ENCODE measurements around the gene IQSEC1.

The IQSEC1 gene

DNA sequence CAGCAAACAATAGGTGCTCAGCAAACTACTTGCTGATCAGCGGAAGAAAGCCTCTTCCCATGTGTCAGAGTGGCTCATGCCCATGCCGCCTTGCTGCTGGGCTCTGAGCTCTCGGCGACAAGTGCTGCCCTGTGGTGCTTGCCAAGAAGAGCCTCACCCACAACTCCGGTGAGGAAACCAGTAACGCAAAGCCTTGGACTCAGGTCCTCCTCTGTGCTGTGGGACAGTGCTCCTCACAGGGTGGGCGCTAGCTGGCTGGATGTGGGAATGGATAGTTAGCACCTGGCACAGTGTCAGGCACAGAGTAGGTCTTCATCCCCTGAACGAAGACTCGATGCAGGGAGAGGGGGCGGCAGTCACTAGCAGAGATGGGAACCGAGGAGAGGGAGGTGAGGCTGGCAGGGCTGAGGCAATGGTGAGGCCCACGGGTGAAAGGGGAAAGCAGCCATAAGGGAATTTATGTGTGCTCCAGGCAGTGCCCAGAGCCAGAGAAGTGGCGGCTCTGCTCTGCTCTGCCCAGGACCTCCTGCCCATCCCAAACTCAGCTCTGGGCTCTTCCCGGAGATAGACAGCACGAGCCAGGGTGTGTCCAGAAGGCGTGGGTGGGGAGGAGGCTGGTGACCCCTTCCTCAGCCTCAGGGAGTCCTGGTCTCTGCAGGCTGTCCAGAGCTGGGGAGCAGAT lies 55.7 kb downstream of the IQSEC1 start:
- no peak for DNase-seq (ENCODE audit: low read depth in 2 of 2, low spot score in 1 of 2)

DNA sequence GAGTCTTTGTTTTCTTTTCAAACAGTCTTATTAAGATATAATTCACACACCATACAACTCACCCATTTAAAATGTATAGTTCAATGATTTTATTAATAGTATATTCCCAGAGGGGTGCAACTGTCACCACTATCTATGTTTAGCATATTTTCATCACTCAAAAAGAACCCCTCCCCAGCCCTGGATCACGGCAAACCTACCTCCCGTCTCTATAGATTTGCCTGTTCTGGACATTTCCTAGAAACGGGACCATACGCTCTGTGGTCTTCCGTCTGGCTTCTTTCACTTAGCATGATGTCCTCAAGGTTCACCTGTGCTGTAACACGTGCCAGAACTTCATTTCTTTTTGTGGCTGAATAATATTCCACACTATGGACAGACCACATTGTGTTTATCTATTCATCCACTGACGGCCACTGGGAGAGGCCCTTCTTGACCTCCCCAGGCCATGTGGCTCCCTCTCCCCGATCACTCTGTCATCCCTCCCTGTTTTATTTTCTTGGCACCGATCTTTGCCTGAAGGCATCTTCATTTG lies 56.4 kb downstream of the IQSEC1 start:
- no peak for DNase-seq (ENCODE audit: low read depth in 2 of 2, low spot score in 1 of 2)

DNA sequence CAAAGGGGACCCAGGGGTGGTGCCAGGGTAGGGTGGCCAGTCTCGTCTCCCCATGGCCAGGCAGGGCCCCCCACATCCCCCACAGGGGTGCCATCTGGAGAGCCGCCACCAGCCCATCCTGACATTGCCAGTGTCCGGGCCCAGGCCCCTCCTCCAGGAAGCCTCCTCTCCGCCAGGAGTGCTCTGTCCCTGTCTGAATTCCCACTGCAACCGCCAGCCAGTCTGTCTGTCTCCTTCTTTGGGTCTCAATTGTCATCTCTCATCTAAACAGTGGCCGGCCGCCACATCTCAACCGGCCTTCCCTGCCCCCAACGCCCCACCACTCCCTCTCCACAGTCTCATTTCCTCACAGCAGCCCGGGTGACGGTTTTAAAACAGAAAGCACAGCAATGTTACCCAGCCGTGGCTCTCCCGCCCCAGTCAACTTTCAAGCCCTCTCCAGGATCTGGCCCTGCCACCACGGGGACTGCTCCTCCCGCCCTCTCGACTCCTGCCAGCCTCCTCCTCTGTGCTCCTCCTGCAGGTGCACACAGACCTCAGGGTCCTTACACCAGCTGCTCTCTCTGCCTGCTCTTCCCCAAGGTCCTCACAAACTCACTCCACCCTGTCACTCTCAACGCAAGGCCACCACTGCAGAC lies 57.0 kb downstream of the IQSEC1 start:
- DNase-seq (ENCODE audit: low read depth in 2 of 2, low spot score in 1 of 2) = no peak

DNA sequence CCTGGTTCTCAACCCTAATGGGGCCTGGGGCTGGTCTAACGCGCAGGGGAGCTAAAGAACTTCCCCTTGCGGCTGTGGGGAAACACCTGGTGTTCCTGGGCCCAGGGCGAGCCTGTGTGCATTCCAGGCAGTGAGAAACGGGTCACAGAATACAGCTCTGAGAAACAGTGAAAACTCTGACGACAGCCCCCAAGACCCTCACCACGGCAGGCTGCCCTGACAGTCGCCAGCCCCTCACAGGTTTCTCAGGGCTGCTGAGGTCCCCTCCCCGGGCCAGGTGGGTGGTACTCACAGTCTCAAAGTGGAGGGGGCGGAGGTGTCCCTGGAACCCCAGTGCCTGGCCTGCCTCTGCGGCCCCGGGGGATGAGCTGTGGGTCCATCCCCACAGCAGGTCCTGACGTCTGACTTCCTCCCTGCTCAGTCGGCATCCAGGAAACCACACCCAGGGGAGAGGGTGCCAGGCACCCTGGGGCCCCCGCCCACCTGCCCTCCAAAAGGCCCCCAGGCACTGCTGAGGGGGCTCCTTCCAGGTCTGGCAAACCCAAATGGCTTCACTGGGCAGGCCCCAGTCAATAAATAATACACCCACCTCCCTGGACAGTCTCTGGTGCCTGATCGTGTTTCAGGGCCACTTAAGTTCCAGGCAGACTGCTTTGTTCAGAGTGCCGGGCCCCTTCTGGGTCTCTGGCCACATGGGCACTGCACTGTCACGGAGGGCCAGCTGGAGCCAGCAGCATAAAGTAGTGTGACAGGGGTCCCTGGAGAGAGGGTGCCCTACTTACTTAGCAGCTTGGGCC lies 57.7 kb downstream of the IQSEC1 start:
- no peak for DNase-seq (ENCODE audit: low read depth in 2 of 2, low spot score in 1 of 2)

DNA sequence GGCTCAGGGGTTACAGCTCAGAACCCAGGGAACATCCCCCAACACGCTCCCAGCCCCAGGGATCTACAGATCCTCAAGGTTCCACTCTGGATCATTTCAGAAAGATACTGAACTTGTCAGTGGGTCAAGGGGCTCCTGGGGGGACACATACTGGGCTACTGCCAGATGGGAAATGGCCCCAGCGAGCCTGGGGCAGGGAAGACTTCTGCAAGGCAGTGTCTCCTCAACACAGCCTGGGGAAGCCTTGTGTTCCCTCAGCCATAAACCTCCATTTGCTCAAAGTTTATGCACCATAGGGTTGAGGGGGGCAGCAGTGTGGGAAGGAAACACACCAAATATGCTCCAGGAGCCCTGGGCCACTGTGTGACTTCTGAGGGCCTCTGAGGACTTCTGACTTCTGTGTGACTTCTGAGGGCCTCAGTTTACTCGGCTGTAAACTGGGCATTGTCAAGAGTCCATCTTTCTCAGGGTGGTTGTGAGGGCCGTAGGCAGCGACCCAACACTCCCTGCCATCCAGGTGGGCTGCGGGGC lies 58.4 kb downstream of the IQSEC1 start:
- DNase-seq (ENCODE audit: low read depth in 2 of 2, low spot score in 1 of 2) = no peak

DNA sequence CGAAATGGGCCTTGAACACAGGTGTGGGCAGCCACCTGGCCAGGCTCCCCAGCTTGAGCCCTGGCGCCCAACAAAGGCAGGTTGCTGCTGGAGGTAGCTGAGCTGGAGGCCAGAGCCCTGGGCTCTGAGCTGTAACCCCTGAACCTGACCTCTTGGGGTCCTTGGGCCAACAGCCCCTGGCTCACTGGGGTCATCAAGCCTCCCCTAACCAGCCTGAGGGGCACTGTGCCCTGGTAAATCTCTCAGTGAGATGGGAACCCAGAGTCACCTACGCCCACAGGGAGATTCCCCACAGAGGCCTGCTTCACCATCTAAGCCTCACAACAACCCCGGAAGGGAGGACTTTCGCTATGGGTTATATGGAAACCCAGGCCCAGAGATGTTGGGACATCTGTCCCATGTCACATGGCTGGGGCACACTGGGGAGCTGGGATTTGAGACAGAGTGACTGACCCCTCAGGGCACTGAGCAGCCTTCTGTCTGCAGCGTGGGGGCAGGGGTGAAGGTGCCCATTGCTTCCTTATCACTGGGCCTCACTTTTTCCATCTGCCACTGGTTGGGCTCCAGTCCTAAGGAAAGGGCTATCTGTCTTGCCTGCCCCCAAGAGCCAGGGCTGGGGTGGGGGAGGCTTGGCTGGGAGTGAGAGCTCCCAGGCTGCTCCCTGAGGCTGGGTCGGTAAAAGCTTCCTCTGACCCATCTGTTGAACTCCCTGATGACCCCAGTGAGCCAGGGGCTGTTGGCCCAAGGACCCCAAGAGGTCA lies 59.1 kb downstream of the IQSEC1 start:
- no peak for DNase-seq (ENCODE audit: low read depth in 2 of 2, low spot score in 1 of 2)

DNA sequence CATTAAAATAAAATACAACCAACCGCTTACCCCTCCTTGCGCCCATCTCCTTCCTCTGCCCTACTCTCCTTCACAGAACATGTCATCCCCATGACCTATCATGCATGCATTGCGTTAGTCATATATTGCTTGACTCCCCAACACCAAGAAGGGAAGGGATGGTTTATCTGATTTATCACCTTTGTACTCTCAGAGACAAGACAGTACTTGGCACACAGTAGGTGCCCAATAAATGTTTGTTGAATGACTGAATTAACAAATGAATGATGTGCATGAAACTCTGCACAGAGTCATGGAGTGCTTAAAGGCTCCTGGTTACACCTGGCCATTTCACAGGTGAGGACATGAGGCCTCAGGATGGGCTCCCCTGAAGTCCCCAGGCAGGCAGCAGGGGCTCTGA lies 59.7 kb downstream of the IQSEC1 start:
- DNase-seq (ENCODE audit: low read depth in 2 of 2, low spot score in 1 of 2) = no peak

DNA sequence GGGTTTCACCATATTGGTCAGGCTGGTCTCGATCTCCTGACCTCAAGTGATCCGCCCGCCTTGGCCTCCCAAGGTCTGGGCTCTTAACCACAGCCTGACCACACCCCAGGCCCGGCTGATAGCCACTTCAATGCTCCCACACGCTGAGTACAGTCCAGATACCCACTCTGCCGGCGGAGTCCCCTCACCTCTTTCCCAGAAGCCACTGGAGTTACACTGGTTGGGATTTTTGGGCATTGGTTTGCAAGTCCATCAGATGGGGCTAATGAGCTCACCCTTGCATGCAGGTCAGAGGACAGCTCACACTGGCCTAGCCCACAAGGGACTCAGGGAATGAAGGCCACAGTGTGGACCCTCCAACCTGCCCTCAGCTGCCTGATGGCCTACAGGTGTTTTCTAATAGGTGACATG lies 60.1 kb downstream of the IQSEC1 start:
- DNase-seq (ENCODE audit: low read depth in 2 of 2, low spot score in 1 of 2) = no peak

DNA sequence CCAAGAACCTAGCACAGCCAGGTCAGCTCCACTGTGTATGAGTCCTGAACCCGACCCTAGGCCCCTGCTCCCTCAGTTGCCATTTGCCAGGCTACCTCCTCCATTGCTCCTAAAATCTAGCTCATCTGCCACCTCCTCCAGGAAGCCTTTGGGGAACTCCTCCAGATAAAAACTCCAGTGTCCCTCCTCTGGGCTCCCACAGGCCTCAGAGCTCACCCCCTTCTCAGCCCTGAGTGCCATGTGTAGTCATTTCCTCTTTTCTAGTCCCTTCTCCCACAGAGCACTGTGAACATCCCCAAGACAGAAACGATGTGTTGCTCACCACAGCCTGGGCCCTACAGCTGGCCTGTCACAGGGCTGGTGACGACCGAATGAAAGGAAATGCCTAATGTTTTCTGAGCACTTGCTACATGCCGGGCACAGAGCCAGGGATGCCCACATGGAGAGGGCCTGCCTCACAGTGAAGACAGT lies 61.0 kb downstream of the IQSEC1 start:
- peak in 1 of 2 donors; percentile 41 for DNase-seq (ENCODE audit: low read depth in 2 of 2, low spot score in 1 of 2)

DNA sequence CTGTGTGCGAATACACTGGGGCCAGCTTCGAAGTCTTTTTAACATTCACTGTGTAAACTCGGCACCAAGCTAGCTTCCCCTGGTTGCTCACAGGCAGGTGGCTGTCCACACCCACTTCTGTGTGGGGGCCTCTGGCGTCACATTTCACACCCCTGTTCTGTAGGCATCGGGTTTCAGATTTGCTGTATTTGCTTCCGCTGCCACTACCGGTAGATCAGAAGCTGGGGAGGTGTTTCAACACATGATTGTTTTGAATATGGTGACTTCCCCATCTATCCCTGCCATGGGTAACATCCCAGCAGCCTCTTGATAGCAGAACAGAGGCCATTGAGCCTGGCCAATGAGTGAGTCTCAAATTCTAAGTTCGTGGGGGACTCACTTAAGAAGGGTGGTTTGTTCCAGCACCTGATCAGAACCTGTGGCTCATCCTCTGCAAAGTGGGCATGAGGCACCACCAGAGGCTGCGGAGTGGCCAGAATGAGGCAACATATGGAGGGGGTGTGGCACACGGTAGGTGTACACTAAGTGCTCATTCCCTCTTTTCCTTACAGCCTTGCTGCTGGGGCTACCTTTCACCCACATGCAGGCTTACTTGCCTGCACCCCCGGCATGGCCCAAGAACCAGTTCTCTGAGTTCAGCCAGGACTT lies 61.5 kb downstream of the IQSEC1 start:
- peak; percentile 69 to 76 for DNase-seq (ENCODE audit: low read depth in 2 of 2, low spot score in 1 of 2)

DNA sequence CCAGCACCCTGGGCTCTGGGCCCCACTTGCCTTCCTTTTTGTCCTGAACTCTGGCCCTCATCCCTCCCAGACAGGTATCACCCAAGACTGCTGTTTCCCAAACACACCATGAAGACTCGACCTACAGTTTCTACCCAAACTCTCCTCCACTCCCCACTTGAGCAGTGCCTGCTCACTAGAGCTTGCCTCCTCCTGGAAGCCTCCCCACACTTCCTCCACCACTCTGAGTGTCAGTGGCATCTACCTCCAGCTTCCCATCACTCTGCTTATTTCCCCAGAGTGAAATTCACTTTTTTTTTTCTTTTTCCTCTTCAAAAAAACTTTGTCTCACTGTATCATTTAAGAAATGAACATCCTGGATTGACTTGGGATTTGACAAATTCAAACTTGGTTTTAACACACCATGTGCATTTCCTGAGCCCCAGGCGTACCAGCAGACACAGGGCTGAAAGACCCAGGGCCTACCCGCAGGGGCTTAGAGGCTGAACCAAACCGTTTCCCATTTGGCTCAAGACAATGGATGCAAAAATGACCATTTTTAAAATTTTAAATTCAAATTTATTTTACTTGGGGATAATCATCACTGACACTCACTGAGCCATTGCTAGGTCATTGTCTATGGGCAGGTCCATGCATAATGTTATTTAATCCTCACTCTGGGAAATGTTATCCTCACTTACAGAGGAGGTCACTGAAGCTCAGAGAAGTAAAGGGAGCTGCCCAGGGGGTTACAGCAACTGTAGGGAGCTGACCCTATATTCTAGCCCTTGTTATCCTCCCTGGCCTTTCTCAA lies 62.3 kb downstream of the IQSEC1 start:
- no peak for DNase-seq (ENCODE audit: low read depth in 2 of 2, low spot score in 1 of 2)

DNA sequence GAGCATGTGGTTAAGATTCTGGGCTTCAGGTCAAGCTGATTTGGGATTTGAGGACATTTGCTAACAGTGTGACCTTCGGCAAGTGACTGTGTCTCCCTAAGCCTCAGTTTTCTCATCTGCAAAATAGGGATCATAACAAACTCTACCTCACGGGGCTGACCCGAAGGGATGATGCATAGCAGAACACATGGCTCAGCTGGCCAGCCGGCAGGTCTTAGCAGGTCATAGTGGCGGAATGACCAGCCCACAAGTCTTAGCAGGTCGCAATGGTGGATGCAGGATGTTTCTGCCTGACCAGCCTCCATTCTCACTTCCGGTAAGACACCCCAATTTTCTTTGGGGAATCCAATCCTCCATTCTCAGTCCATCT lies 63.3 kb downstream of the IQSEC1 start:
- DNase-seq (ENCODE audit: low read depth in 2 of 2, low spot score in 1 of 2) = no peak

DNA sequence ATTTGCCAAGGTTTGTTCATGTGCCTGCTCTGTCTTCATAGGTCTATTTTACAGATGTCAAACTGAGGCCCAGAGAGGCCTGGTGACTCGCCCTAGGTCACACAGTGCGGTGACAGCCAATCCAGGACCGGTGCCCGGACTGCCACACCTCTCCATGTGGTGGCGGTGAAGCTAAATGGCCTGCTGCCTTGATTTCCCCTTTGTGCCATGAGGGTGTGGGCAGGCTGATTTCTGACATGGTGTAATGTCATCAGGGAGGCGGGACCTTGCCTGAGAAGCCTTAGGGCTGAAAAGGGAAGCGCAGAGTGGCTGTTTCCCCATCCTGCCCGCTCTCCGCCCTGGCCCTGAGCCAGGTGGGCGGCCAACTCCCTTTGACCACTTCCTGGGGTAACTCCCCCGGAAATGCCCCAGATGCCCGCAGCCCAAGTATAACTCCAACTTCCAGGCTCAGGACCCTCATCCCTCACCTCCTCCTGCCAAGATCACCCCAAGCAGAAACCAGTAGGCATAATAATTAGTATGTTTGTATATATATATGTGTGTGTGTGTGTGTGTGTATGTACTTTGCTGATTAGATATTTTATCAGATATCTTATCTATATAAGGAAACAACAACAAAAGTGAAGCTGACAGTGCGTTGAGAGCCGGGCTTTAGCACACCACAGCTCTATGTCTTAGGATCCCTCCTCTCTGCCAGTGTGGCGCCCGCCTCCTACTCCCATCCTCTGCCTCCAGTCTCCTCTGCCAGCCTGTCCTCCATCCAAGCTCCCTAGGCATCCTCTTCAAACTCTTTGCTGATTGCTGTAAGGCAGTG lies 63.9 kb downstream of the IQSEC1 start:
- peak in 1 of 2 donors; percentile 37 for DNase-seq (ENCODE audit: low read depth in 2 of 2, low spot score in 1 of 2)

DNA sequence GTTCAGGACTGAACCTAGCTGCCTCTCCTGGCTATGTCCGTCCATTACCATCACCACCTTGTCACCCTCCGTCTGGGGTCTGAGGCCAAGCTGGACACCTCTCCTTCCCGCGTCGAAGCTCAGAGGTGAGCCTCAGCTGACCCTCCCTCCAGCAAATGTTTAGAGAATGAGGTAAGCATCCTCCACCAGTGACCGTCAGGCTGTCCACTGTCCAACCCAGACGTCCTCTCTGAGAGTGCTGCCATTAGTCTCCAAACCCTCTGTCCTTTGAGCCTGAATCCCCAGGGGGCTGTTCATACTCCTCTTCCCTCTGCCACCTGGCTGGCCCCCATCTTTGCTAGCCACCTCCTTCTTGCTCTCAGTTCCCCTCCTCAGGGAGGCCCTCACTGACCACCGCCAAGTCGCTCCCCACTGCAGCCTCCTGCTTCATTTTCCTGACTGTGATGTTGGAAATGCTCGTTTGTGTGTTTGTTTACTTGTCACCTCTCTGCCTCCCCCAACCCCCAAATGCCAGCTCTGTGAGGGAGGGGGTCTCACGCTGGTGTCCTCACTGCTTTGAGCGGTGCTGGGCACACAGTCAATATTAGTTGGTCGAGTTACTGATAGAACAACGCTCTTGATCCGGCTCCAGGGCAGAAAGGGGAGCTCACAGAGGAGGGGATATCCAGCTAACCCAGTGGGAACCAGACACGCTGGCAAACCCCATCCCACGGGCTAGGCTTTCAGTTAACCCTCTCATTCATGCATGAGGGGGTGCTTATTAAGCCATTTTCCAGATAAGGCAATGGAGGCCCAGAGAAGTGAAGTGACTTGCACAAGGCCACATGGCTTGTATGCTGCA lies 64.9 kb downstream of the IQSEC1 start:
- no peak for DNase-seq (ENCODE audit: low read depth in 2 of 2, low spot score in 1 of 2)

DNA sequence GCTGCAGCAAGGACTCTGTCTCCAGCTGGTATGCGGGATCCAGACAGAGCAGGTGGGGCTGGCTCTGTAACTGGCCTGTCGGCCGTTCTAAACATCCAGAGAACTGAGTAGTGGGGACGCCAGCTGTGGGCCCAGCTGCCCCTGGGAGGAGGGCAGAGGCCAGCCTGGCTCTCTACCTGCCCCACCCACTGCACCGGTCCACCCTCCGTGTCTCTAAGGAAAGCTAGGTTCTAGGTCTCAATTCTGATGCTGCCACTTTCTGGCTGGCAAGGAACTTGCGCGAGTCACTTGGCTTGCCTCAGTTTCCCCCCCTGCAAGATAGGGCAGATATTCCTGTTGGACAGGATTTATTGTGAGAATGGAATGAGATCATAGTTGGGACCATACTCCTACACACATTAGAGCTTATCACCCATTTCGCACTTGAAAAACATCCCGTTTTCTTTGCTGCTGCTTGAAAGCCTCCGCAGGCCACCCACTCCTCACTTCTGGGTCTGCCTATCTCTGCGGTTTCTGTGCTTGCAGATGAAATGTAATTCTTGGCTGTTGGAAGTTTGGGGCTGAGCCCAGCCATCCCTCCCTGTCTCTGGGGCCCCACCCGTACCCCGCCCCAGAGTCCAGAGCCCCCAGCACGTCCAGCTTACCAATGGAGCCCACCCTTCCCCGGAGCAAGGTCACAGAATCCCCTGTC lies 65.8 kb downstream of the IQSEC1 start:
- DNase-seq (ENCODE audit: low read depth in 2 of 2, low spot score in 1 of 2) = no peak

DNA sequence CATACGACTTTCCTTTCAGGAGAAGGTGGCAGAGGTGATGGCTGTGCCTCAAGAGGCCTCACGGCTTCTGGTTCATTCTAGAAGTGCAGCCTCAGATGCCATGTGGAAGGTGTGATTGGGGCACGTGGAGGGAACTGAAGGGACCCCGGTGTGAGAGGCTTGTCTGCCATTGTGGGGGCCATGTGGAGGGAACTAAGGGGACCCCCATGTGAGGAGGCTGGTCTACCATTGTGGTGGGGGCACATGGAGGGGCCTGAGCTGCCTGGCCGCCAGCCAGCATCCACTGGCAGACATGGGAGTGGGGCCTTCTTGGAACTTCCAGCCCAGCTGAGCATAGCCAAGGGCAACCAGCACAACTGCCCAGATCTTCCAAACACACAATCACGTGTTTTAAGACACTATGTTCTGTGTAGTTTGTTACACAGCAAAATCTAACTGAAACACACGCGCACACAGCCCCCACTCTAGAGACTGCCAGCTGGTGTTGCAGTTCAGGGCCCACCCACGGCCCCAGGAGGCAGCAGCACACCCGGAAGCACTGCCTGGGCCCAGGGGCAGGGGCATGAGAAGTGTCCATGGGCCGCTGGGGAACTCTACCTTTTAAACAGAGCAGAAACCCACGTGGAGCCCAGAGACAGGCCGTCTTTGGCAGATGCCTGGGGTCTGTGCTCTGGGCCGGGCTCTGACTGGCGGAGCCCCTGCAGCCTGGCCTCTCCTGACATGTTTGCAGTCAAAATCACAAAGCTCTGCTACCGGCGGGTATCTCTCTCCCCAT lies 66.8 kb downstream of the IQSEC1 start:
- DNase-seq (ENCODE audit: low read depth in 2 of 2, low spot score in 1 of 2) = no peak

DNA sequence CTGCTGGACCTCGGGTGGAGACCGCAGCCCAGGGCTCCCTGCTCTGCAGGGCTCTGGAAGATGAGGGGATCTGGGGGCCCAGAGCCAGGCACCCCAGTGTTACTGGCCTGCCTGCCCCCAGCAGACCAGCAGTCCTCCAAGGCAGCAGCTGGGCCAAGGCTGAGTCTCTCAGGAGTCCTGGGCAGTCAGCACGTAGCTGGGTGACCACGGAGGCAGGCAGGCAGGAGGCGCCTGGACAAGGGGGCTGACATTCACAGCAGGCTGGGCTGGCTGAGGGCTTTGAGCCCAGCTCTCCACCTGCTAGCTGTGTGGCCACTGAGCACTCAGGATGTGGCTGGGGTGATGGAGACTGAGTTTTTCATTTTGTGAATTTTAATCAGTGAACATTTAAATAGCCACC lies 67.9 kb downstream of the IQSEC1 start:
- no peak for DNase-seq (ENCODE audit: low read depth in 2 of 2, low spot score in 1 of 2)

Measured in stimulated activated CD8-positive, alpha-beta memory T cell treated with anti-CD3 and anti-CD28 coated beads, Interleukin-4, amount 100 ng/mL, for 4 hours (primary cell).